ENCODE results near the gene PLCH1. TPM values are rescaled to one million over a fixed set of nuclear protein-coding genes. Genes with fewer than 3 reads are reported as not detected.
A peak's percentile ranks its signal among the peaks of the same experiment; 100 is the strongest.
"Not testable (repeated sequence)": the region's sequence is repeated elsewhere in the genome, so short reads cannot be mapped to it uniquely, and the experiment has no call there.

The PLCH1 gene
- total RNA-seq, 1 experiment from 2014 or later, result 0.17 TPM

DNA sequence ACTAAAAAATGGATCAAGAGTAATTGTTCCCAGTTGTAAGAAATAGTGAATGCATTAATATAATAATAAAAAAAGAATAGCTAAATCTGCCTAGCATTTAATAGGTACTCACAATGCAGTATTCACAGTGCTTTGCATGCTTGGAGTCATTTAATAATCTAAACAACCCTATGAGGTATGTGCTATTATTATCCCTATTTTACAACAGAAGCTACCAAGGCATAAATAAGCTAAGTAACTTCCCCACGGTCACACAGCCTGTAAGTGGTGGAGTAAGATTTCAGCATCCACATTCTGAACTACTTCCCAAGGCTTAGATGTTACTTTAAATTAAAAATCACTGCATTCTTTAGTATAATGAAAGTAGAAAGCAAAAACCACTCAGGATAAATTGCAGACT is 102.9 kb downstream of the PLCH1 start:
- DNase-seq (ENCODE audit: low read depth), result no peak

GRCh38 chr3:155640098-155640497 is 104.8 kb downstream of the PLCH1 start:
- DNase-seq (ENCODE audit: low read depth), result peak; percentile 51

DNA sequence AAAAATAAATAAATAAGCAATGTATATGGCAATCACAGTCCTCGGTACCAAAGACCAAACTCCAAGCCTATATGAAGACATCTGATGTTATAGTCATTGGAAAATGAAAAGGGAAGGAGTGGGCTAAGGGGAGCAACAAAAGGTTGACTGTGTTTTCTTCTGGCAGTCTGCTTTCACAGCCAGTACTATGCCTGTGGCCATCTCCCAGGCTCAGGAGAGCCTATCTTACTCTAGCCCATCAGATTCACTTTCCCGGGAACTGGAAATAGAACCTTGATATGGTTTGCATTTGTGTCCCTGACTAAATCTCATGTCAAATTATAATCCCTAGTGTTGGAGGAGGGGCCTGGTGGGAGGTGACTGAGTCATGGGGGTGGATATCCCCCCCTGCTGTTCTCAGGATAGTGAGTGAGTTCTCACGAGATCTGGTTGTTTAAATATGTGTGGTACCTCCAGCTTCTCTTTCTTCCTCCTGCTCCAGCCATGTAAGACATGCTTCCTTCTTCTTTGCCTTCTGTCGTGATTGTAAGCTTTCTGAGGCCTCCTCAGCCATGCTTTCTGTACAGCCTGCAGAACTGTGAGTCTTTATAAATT is 105.3 kb downstream of the PLCH1 start:
- DNase-seq (ENCODE audit: low read depth), result peak; percentile 22

- DNase-seq (ENCODE audit: low read depth), result not testable (repeated sequence)
Measured at GRCh38 chr3:155638461-155638860, 106.4 kb downstream of the PLCH1 start.

GRCh38 chr3:155637567-155637966 is 107.3 kb downstream of the PLCH1 start:
- no peak for DNase-seq (ENCODE audit: low read depth)

DNA sequence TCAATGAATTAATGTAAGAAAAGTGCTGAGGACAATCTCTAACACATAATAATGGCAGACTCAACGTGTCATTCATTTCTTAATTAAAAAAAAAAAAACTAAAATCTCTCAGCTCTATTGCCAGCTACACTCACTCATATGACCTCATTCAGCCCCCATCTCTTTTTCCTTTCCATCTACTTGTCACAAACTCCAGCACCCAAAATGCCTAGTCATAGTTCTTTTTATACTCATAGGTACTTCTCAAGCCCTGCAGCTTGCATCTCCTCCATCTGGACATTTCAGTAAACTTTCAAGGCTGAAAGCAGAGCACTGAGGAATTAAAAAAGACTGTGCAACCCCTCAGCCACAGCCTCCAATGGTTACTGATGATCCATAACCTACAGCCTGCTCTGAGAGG is 109.8 kb downstream of the PLCH1 start:
- DNase-seq (ENCODE audit: low read depth), result no peak

DNA sequence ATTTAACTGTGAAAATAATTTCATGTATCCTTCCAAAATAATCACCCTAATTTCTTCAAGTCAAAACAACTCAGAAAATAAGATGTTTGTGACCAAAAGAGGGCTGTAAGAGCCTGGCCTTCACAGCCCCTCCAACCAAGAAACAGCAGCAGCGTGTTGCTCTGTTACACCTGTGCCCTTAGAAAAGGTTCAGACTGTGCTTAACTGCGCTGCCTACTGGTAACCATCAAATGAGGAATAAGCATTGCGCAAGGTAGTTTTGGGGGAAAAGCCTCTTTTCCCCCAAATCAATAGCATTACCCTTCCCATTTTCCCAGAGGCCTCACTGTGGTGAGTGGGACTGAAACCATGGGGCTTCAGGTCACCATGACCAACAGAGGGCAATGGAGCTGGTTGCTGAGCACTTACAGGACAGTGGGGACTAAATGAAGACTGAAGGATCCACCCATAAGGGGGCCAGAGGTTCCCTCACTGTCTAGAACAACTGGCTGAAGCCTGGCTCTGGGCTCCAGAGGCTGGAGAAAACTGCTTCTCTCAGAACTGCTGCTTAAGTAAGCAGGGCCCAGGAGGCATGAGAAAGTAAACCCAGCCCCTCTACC is 110.7 kb downstream of the PLCH1 start:
- DNase-seq (ENCODE audit: low read depth), result no peak

GRCh38 chr3:155631323-155632019 is 113.4 kb downstream of the PLCH1 start:
- DNase-seq (ENCODE audit: low read depth), result peak; percentile 34

DNA sequence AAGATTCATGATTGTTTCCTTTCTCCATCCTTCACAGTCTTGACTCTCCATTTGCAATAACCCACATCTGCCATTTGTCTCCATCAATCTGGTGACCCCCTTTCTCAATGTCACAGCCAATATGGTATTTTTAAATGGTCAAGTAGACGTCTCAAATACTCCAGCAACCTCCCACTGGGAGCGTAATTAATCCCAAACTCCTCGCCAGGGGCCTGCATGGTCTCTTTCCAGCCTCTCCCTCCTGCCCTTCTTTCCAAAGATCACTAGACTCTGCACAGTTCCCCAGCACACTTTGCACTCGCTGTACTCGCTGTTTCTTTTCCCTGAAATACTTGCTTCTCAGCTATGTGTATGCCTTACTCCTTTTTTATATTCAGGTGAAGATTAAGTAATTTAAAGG is 115.3 kb downstream of the PLCH1 start:
- DNase-seq (ENCODE audit: low read depth), result no peak

GRCh38 chr3:155629056-155629455 is 115.8 kb downstream of the PLCH1 start:
- no peak for DNase-seq (ENCODE audit: low read depth)

DNA sequence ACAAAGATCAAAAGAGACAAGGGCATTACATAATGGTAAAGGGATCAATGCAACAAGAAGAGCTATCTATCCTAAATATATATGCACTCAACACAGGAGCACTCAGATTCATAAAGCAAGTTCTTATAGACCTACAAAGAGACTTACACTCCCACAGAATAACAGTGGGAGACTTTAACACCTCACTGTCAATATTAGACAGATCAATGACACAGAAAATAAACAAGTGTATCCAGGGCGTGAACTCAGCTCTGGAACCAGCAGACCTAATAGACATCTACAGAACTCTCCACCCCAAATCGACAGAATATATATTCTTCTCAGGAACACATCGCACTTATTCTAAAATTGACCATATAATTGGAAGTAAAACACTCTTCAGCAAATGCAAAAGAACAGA is 122.2 kb downstream of the PLCH1 start:
- not testable (repeated sequence) for DNase-seq (ENCODE audit: low read depth)

DNA sequence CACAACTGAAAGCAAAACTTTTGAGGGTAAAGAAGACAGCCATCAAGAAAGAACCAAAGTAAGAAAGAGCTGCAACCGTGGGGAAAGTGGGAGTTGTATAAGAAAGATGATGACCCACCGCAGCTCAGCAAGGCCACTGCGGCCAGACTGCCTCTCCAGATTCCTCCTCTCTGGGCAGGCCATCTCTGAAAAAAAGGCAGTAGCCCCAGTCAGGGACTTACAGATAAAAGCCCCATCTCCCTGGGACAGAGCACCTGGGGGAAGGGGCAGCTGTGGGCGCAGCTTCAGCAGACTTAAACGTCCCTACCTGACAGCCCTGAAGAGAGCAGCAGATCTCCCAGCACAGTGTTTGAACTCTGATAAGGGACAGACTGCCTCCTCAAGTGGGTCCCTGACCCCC is 124.3 kb downstream of the PLCH1 start:
- not testable (repeated sequence) for DNase-seq (ENCODE audit: low read depth)

DNA sequence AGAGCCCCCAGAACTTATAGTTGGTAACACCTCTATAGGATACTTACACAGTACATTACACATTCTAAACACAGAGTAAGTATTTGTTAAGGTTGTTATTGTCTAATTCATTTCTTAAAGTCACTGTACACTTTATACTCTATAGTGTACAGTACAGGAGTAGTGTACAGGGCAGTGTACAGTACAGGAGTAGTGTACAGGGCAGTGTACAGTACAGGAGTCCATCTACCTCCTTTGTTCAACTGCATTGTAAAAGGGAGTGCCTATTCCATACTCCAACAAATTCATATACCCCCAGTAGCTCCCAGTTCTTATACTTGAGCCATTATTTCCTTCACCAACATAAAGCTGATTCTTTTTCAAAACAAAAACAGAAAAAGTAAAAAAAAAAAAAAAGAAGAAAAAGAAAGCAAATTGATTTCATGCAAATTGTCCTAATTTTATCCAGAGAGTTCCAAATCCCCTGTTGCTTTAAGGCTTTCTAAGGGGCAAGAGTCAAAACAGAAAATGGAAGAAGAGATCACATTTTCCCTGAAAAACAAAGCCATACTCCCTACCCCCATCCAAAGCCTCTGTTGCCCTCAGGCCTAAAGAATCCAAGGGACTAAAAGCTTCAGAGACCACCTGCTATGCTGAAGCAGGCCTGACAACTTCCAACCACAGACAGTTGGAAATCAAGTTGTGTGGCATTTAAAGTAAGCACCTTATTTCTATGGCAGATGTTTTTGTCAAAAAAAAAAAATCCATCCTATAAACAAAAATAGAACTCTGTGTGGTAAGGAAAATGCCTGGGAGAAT is 125.6 kb downstream of the PLCH1 start:
- DNase-seq (ENCODE audit: low read depth), result no peak

DNA sequence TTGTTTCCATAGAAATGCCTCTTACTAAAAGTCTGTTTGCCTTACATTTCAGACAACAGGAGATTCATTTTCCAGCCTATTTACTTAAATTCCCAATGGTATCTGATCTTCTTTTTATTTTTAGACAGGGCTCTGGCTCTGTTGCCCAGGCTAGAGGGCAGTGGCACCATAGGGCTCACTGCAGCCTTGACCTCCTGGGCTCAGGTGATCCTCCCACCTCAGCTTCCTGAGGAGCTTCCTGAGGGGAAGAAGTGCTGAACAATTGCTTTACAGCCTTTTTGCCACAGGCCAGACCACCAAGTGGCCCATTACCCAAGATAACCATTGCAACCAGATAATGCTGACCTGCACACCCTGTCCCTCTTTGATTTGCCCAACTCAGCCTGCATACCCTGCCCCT is 126.3 kb downstream of the PLCH1 start:
- DNase-seq (ENCODE audit: low read depth), result no peak

DNA sequence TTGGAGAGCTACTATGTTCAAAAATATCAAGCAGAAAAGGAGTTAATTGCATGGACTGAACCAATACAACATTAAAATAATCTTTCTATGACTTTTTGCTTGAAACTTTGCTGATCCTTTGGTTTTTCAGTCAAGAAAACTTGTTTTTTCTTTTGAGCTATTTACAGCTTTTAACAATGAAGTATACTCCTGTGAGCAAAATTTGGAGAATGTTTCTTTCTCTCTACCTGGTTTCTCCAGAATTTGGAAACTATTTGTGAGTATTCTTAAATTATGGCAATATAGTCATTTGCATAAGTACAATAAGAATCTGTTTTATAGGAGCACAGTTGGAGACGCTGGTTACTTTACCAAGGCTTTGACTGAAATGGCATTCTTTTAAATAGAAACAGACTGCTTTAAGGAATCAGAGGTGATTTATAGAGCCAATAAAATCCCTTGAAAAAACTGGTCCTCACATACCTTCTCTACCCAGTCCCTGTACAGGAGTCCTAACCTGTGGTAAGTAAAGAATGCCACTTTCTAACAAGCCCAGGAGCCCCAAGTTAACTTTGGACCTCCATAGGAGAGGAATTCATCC is 127.4 kb downstream of the PLCH1 start:
- DNase-seq (ENCODE audit: low read depth), result no peak

DNA sequence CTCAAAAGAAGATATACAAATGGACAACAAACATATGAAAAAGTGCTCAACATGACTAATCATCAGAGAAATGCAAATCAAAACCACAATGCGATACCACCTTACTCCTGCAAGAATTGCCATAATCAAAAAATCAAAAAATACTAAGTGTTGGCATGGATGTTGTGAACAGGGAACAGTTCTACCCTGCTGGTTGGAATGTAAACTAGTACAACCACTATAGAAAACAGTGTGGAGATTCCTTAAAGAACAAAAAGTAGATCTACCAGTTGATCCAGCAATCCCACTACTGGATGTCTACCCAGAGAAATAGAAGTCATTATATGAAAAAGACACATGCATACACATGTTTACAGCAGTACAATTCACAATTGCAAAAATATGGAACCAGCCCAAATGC is 129.7 kb downstream of the PLCH1 start:
- DNase-seq (ENCODE audit: low read depth), result not testable (repeated sequence)

GRCh38 chr3:155614410-155614809 is 130.5 kb downstream of the PLCH1 start:
- DNase-seq (ENCODE audit: low read depth), result not testable (repeated sequence)

DNA sequence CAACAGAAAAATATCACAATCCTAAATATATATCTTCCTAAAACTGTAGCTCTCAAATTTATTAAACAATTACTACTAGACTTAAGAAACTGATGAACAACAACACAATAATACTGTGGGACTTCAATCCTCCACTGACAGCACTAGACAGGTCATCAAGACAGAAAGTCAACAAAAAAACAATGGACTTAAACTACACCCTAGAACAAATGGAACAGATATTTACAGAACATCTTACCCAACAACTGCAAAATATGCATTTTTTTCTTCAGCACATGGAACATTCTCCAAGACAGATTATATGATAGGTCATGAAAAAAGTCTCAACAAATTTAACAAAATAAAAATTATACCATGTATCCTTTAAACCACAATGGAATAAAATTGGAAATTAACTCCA is 133.4 kb downstream of the PLCH1 start:
- DNase-seq (ENCODE audit: low read depth), result no peak

- no peak for DNase-seq (ENCODE audit: low read depth)
Measured at GRCh38 chr3:155609586-155609985, 135.3 kb downstream of the PLCH1 start.

- no peak for DNase-seq (ENCODE audit: low read depth)
Measured at GRCh38 chr3:155608228-155608920, 136.5 kb downstream of the PLCH1 start.

- no peak for DNase-seq (ENCODE audit: low read depth)
Measured at GRCh38 chr3:155607761-155608160, 137.1 kb downstream of the PLCH1 start.

Data from M059J (cell line).